Osteocyte (in vitro differentiated cells): ENCODE measurements around the gene DNAH2. TPM values are rescaled to one million over a fixed set of nuclear protein-coding genes. Genes with fewer than 3 reads are reported as not detected.

Experiments
- DNase-seq: peaks from one replicate; pipeline ENCODE4 v3.0.0; 2021; ENCODE audit warnings: mixed read lengths; ENCODE audit not compliant: unreplicated experiment; ENCODE audit errors: extremely low spot score
- H3K27ac Mint-ChIP-seq: one replicate; pipeline ENCODE4 v1.8.0; 2021; ENCODE audit warnings: mild to moderate bottlenecking, mixed read lengths; ENCODE audit not compliant: unreplicated experiment
- H3K27me3 Mint-ChIP-seq: one replicate; pipeline ENCODE4 v1.8.0; 2021; ENCODE audit warnings: mixed read lengths; ENCODE audit not compliant: unreplicated experiment
- H3K36me3 Mint-ChIP-seq: one replicate; pipeline ENCODE4 v1.8.0; 2021; ENCODE audit warnings: mixed read lengths; ENCODE audit not compliant: unreplicated experiment
- H3K4me1 Mint-ChIP-seq: one replicate; pipeline ENCODE4 v1.8.0; 2021; ENCODE audit warnings: mixed read lengths; ENCODE audit not compliant: unreplicated experiment
- H3K4me3 Mint-ChIP-seq: one replicate; pipeline ENCODE4 v1.8.0; 2021; ENCODE audit warnings: mild to moderate bottlenecking, moderate library complexity, mixed read lengths; ENCODE audit not compliant: unreplicated experiment
- H3K9me3 Mint-ChIP-seq: one replicate; pipeline ENCODE4 v1.8.0; 2021; ENCODE audit warnings: mixed read lengths; ENCODE audit not compliant: unreplicated experiment
- CTCF ChIP-seq: fragments of 200-600 bp; sonication (generic); IDR thresholded peaks from 2 replicates; pipeline ENCODE4 v1.5.0; 2021; ENCODE audit warnings: antibody characterized with exemption, mild to moderate bottlenecking, moderate library complexity
- total RNA-seq: library from RNA; stranded (reverse); gene quantifications from 2 replicates; pipeline ENCODE4 v1.2.1, GENCODE V29; 2021

Gene DNAH2
- total RNA-seq, 1 donor from 2014 or later: 0.03 TPM

- DNase-seq: peak; percentile 91
- H3K36me3 Mint-ChIP-seq: peaks cover 6% of the 10 kb centered on the region
- peaks cover 4% of the 10 kb centered on the region for H3K27me3 Mint-ChIP-seq
- H3K4me3 Mint-ChIP-seq: peak overlapping the region; percentile 92
- TF ChIP-seq CTCF: no peak
- H3K27ac Mint-ChIP-seq: peak overlapping the region; percentile 99
- H3K9me3 Mint-ChIP-seq: no peaks in the 10 kb centered on the region
- peaks cover 58% of the 10 kb centered on the region for H3K4me1 Mint-ChIP-seq
Observed at GRCh38 chr17:7835814-7836595, 118.5 kb downstream of the DNAH2 start.

GRCh38 chr17:7836596-7837407, 119.3 kb downstream of the DNAH2 start:
- peak; percentile 95 for DNase-seq
- Mint-ChIP-seq H3K27me3 (peaks cover 3% of the 10 kb centered on the region), H3K36me3 (peaks cover 6% of the 10 kb centered on the region), H3K9me3 (no peaks in the 10 kb centered on the region), H3K4me1 (peaks cover 63% of the 10 kb centered on the region), H3K4me3 (peak overlapping the region; percentile 92), H3K27ac (peak overlapping the region; percentile 99)
- TF ChIP-seq CTCF: no peak

- Mint-ChIP-seq H3K4me1 (peaks cover 66% of the 10 kb centered on the region), H3K4me3 (peak overlapping the region; percentile 92), H3K27ac (peak overlapping the region; percentile 99), H3K9me3 (no peaks in the 10 kb centered on the region), H3K36me3 (peaks cover 6% of the 10 kb centered on the region), H3K27me3 (peaks cover 3% of the 10 kb centered on the region)
- TF ChIP-seq CTCF: no peak
- no peak for DNase-seq
Observed at GRCh38 chr17:7837408-7838088, 120.0 kb downstream of the DNAH2 start.

GRCh38 chr17:7838090-7839075, 120.8 kb downstream of the DNAH2 start:
- Mint-ChIP-seq H3K36me3 (peaks cover 6% of the 10 kb centered on the region), H3K4me1 (peaks cover 68% of the 10 kb centered on the region), H3K4me3 (peak overlapping the region; percentile 92), H3K27me3 (peaks cover under 1% of the 10 kb centered on the region), H3K9me3 (no peaks in the 10 kb centered on the region), H3K27ac (peak overlapping the region; percentile 99)
- no peak for TF ChIP-seq CTCF
- DNase-seq: no peak
